Adrenal gland (tissue), 12 donors: ENCODE results near the gene RIF1. TPM values are rescaled to one million over a fixed set of nuclear protein-coding genes. Genes with fewer than 3 reads are reported as not detected.

Source experiments
- DNase-seq, 7 donors: peaks; one replicate each; pipeline ENCODE4 v3.0.0-alpha.2; 2019 to 2020
- H3K27ac ChIP-seq, 5 donors: fragments of 200-600 bp; sonication (generic) in 4 of 5; 1 replicate in 3 of 5; 2 replicates in 2 of 5; pipeline versions ENCODE4 v1.5.1 to v1.8.0; 2016 to 2020; ENCODE audit warnings: mild to moderate bottlenecking in 1 of 5
- H3K27me3 ChIP-seq: fragments of 200-600 bp; 2 replicates; pipeline ENCODE4 v1.8.0; 2021
- H3K36me3 ChIP-seq, 2 donors: fragments of 200-600 bp; replicated peaks in 1 of 2; 1 replicate in 1 of 2; 2 replicates in 1 of 2; pipeline versions ENCODE4 v1.5.1 to v1.8.0; 2018 to 2022
- H3K4me1 ChIP-seq, 2 donors: fragments of 200-600 bp; replicated peaks in 1 of 2; 1 replicate in 1 of 2; 2 replicates in 1 of 2; pipeline versions ENCODE4 v1.5.1 to v1.8.0; 2018 to 2021
- H3K4me3 ChIP-seq, 4 donors: fragments of 200-600 bp; sonication (generic) in 3 of 4; one replicate each; pipeline ENCODE4 v1.5.1; 2016 to 2018
- H3K9me3 ChIP-seq, 3 donors: fragments of 200-600 bp; sonication (generic) in 1 of 3; replicated peaks in 1 of 3; 1 replicate in 2 of 3; 2 replicates in 1 of 3; pipeline versions ENCODE4 v1.5.1 to v1.8.0; 2016 to 2021
- CTCF ChIP-seq, 6 experiments: fragments of 450-650 bp in 4 of 6; fragments of 200-600 bp in 2 of 6; sonication (generic) in 1 of 6; IDR thresholded peaks; 1 replicate in 5 of 6; 2 replicates in 1 of 6; pipeline versions ENCODE4 v1.5.1 to v1.8.0; 2016 to 2021; ENCODE audit warnings: antibody characterized with exemption in 6 of 6, mild to moderate bottlenecking in 2 of 6, moderate library complexity in 1 of 6
- POLR2A ChIP-seq, 2 donors: fragments of 450-650 bp; IDR thresholded peaks; one replicate each; pipeline ENCODE4 v1.6.1; 2017; ENCODE audit warnings: antibody characterized with exemption in 2 of 2, mild to moderate bottlenecking in 2 of 2, moderate library complexity in 1 of 2
- WGBS, 4 donors: extraction: QIAGEN DNeasy Blood & Tissue Kit in 2 of 4; methylation state at CpG; one replicate each; pipeline versions ENCODE4 v1.1.5 to v1.1.7; 2013 to 2017; 5-methylcytosine and 5-hydroxymethylcytosine counted together
- intact Hi-C, 2 donors: fragments of 100-400 bp; cut with DNase I; formaldehyde crosslinking; loops; one replicate each; pipeline versions ENCODE4 v1.14.1 to v1.15.0; 2022 to 2023
- polyA plus RNA-seq, 3 donors: library from polyadenylated mRNA; stranded (reverse); fragments of 200-250 nt in 2 of 3; fragments of 350-450 nt in 1 of 3; fragmentation: Illumina TruSeq in 1 of 3; extraction: RNeasy Lipid Tissue Mini Kit (QIAGEN cat#74804) in 1 of 3; gene quantifications; one replicate each; pipeline ENCODE4 v1.2.3, GENCODE V29; 2013 to 2014
- total RNA-seq, 9 donors: library from RNA; depleted of rRNA in 4 of 9; stranded (reverse); fragments of >200 nt in 4 of 9; fragments of 120-200 nt in 1 of 9; fragmentation: NEBNext Ultra II Directional in 1 of 9; extraction: Animal tissue kit (Norgen Biotek cat#: 25700) in 1 of 9; gene quantifications; one replicate each; pipeline versions ENCODE4 v1.1.0 to v1.2.4, GENCODE V29; 2013 to 2023
- donor health status: healthy with polysubstance abuse.
- donor health status: Bipolar disorder and iron deficiency.
- donor health status: DM: yes; HTN: yes; CAD: no.
- donor health status: DM: no; HTN: no; CAD: no.
- donor health status: DM: no; HTN: no; CAD: no.
- donor health status: DM: yes; HTN: yes; CAD: no.

RIF1 gene
- total and polyA plus RNA-seq, 12 donors: 4.0 to 50.8 (median 27.6) TPM

- Histone ChIP-seq H3K9me3 (no peaks in the 10 kb centered on the region), H3K27ac (no peak overlapping the region), H3K4me3 (no peak overlapping the region), H3K4me1 (no peaks in the 10 kb centered on the region), H3K36me3 (no peaks in the 10 kb centered on the region), H3K27me3 (no peaks in the 10 kb centered on the region)
- intact Hi-C loops: no loop called here
- WGBS, 4 donors: 89 to 100% (median 96%) methylated on average over 1 of the region's 1 CpG
- DNase-seq: no peak
- TF ChIP-seq POLR2A (IDR thresholded peaks at IDR 0.05): no peak
Measured at GRCh38 chr2:151486053-151486452, 76.4 kb downstream of the RIF1 start.

DNA sequence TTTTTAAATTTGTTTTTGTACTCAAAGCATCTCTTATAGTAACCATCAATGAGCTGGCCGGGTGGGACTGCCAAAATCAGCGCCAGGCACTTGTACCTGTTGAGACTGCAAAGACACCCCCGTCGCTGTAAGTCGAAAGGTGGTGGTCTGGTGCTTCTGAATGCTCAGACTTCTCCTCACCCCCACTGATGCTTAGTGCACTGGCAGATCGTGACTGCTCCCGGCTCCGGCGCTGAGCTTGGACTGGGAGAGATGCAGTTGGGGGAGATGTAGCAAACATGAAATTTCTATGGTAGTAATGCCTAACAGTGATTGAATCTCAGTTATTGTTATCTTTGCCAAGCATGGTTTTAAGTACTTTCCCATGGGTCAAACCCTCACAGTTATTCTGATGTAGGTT, 80.6 kb downstream of the RIF1 start:
- intact Hi-C loops: no loop called here
- H3K4me3 ChIP-seq: no peak overlapping the region
- TF ChIP-seq CTCF (IDR thresholded peaks at IDR 0.05) (no peak), POLR2A (IDR thresholded peaks at IDR 0.05) (no peak)
- H3K27me3 ChIP-seq: no peaks in the 10 kb centered on the region
- H3K9me3 ChIP-seq: no peaks in the 10 kb centered on the region
- DNase-seq: no peak
- H3K4me1 ChIP-seq: no peaks in the 10 kb centered on the region
- H3K27ac ChIP-seq: no peak overlapping the region
- 95 to 98% (median 97%) methylated on average over 9 of the region's 9 CpGs for WGBS, 4 donors
- H3K36me3 ChIP-seq: no peaks in the 10 kb centered on the region

DNA sequence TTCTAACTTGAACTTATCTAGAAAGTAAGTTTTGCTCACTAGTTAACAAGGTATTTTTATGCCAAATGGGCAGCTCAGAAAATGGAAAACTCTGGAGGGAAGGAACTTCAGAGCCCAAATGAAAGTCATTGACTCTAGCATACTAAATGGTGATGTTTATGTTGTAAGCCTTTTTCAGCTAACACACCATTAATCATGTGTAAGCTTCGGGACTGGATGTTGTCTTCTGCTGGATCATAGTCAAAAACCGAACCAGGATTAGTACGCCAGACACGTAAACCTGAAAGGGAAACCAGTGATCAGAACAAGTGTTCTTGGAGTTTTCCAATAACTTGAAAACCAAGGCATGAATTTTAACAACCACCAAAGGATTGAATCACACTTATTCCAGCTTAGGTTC, 81.8 kb downstream of the RIF1 start:
- Histone ChIP-seq H3K4me1 (no peaks in the 10 kb centered on the region), H3K9me3 (no peaks in the 10 kb centered on the region), H3K27me3 (no peaks in the 10 kb centered on the region), H3K36me3 (no peaks in the 10 kb centered on the region), H3K4me3 (no peak overlapping the region), H3K27ac (no peak overlapping the region)
- intact Hi-C loops: no loop called here
- no peak for TF ChIP-seq POLR2A (IDR thresholded peaks at IDR 0.05)
- no peak for TF ChIP-seq CTCF (IDR thresholded peaks at IDR 0.05)
- no peak for DNase-seq
- WGBS, 4 donors: 78 to 83% (median 82%) methylated on average over 4 of the region's 4 CpGs

- H3K36me3 ChIP-seq: no peaks in the 10 kb centered on the region
- H3K9me3 ChIP-seq: no peaks in the 10 kb centered on the region
- H3K27me3 ChIP-seq: no peaks in the 10 kb centered on the region
- WGBS, 4 donors: 91 to 100% (median 98%) methylated on average over 1 of the region's 1 CpG
- H3K27ac ChIP-seq: no peak overlapping the region
- H3K4me3 ChIP-seq: no peak overlapping the region
- H3K4me1 ChIP-seq: no peaks in the 10 kb centered on the region
- TF ChIP-seq POLR2A (IDR thresholded peaks at IDR 0.05) (no peak), CTCF (IDR thresholded peaks at IDR 0.05) (no peak)
- DNase-seq: no peak
- intact Hi-C loops: no loop called here
Measured at GRCh38 chr2:151498178-151498577, 88.5 kb downstream of the RIF1 start.

- Histone ChIP-seq H3K27ac (no peak overlapping the region), H3K9me3 (no peaks in the 10 kb centered on the region), H3K36me3 (no peaks in the 10 kb centered on the region), H3K4me1 (no peaks in the 10 kb centered on the region), H3K27me3 (no peaks in the 10 kb centered on the region), H3K4me3 (no peak overlapping the region)
- intact Hi-C loops: no loop called here
- TF ChIP-seq POLR2A (IDR thresholded peaks at IDR 0.05): no peak
- no peak for TF ChIP-seq CTCF (IDR thresholded peaks at IDR 0.05)
- DNase-seq: no peak
- 94 to 96% (median 95%) methylated on average over 4 of the region's 4 CpGs for WGBS, 4 donors
Measured at GRCh38 chr2:151506170-151506569, 96.5 kb downstream of the RIF1 start.
